RPMI8226 (cell line): ENCODE data around the gene SLC25A47.
A peak's percentile ranks its signal among the peaks of the same experiment; 100 is the strongest.
"Not testable (repeated sequence)": the region's sequence is repeated elsewhere in the genome, so short reads cannot be mapped to it uniquely, and the experiment has no call there.

Experiments used
- DNase-seq: peaks from one replicate; pipeline ENCODE4 v3.0.0-alpha.2; 2015

The SLC25A47 gene

DNA sequence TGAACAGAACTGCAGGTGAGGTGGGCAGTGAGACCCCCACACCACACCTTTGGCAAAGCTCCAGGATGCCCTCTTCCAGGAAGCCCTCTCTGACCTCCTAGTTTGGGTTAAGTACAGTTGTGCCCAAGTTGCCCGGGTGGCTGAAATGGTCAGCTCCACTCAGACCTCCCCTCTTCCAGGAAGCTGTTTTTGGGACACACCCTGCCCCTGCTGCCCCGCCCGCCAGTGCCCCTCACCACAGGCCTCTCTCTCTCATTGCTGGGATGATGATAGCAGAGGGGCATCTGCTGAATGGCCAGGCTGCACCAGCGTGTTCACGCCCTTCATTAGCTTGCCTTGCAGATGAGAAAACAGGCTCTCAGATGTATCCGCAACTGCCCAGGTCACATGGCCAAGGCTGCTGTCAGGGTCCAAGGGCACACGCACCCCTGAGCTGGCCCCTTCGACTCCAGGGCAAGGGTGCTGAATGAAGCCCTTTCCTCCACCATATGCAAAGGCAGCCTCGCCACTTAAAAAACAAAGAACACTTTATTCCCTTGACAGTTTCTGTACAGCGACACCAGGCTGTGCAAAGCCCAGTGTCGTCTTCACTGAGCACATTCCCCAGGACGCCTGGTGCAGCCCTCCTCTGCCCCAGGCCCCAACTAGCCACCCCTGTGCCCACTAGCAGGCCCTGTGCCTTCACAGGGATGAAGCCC lies 32.4 kb upstream of the SLC25A47 start:
- no peak for DNase-seq

DNA sequence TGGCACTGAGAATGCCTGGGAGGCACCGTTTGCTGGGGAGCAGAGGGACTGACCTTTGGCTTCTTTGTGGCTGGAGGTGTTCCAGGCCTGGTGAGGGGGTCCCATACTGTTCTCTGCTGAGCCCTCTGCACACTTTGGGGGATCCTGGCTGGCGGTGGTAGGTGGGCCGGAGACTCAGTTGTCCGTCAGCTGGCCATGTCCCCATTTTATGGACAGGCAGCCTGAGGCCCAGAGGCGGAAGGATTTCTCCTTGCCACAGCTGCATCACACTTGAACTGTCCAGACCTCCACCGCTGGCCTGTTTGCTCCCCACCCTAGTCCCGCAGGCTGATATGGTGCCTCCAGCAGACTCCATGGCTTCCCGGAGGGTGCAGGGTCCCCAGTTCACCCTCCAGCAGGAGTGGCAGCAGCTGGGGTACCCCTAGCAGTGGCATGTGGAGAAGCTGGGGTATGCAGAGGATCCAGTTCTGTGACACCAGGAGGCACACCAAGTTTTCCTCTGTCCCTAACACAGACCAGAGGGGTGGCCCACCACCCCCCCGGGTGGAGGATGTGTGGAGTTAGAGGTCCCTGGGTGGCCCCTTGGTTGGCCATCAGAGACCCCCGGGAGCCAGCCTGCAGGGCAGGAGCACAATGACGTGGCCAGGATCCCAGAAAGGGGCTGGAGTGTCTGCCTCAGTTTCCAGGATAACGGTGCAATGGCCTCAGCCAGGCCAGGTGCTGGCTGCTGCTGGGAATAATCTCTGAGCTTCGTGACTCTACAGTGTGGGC lies 31.6 kb upstream of the SLC25A47 start:
- no peak for DNase-seq

DNA sequence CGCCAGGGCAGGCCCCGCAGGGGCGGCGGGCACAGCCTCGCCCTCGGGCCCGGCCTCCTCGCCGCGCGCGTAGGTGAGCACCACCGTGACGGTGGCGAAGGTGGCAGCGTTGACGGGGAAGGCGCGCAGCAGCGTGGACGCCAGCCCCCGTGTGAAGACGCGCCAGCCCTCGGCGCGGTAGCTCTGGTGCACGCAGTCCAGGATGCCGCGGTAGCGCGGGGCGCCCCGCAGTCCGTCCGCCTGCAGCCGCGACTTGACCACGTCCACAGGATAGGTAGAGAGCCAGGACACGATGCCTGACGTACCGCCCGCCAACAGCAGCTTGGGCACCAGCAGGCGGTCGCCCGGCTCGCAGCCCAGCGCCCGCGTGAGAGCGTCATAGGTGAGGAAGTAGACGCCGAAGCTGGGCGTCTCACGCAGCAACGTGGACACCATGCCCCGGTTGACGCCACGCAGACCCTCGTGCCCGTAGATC lies 30.8 kb upstream of the SLC25A47 start:
- DNase-seq: no peak

DNA sequence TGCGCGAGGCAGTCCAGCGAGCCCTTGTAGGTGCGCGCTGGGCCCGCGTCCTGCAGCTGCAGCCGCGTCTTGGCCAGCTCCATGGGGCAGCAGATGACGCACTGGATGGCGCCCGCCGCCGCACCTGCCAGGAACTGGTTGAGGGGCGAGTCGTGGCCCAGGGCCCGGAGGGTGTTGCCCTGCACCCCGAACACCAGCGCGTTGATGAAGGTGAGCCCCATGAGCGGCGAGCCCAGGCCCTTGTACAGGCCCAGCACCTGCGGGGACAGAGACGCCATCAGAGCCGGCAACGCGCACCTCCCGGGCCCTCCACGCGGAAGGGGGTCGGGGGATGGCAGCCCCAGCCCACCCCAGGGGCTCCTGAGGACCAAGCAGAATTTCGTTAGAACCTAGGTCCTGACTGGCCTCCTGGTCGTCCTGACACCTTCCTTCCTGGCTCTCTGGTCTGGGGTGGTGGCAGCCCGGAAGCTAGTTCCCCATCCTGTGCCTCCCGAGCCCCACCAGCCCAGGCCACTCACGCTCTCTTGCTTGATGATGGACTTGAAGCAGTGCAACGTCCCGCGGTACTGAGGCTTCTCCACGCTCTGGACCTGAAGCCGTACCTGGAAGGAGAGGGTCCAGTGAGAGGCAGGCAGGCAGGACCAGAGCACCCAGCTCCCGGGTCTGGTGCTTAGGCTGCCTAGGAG lies 30.2 kb upstream of the SLC25A47 start:
- no peak for DNase-seq

DNA sequence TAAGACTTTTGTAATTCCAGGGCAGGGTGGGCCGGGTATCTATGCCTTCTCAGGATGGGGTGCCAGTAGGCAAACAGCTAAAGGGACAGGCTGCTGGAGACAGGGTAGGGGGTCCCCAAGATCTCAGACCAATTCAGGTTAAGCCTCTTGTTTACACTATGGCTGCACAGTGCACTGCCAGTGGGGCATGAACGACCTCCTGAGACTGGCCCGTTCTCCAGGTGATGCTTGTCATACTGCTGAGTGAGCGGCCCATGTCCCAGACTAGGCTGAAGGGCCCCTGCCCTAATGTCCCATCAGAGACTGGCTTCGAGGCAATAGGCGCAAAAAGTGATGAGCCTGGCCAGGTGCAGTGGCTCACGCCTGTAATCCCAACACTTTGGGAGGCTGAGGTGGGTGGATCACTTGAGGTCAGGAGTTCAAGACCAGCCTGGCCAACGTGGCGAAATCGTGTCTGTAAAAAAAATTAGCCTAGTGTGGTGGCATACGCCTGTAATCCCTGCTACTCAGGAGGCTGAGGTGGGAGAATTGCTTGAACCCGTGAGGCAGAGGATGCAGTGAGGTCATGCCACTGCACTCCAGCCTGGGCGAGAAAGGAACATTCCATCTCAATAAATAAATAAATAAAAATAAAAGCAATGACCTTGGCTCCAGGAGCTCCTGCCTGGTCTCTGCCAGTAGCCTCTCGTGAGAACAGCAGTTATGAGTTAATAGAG lies 29.5 kb upstream of the SLC25A47 start:
- no peak for DNase-seq

DNA sequence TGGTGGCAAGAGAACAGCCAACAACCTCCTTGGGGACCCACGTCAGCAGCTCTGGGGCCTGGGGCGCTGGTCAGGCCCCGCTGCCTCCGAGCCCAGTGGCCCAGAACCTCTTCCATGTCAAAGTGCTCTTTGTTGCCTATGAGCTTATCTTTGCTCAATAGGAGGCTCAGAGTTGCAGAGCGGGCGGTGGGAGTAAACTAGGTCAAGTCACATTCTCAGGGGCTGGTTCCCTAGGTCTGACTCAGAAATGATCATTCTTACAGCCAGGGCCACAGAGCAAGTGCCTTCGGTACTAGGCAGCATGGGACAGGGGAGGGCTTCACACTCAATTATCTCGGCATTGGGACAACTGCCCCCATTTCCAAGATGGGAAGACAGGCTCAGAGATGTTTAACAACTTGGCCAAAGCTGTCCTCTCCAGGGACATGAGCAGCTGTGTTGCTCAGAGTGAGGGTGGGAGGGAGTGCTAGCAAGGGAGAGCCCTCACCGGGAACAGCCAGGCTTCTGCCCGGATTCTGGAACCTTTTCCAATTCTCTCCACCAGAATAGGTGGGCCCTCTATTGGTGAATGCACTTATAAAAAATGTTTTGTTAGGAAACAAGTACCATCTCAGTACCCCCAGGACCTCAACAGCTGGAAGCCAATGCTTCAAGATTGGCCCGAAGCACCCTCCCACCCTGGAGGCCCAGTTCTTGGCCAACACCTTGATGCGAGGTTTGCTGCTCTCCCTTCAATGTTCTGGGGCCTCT lies 28.8 kb upstream of the SLC25A47 start:
- no peak for DNase-seq

DNA sequence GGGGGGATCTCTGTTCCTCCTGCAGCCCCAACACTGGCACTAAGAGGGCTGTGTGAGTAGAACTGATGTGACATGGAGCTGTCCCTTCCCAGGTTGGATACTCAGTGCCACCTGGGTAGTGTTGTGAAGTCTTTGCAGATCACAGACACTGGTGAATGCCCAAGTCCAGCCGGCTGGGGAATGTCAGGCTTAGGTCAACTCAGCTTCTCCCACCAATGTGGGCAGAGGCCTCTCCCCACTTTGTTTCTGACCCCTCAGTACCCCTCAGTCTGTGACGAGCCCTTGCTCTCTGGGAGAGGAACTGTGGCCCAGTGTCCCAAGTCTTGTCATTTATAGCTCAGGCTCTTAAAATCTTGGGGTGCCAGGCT lies 28.2 kb upstream of the SLC25A47 start:
- no peak for DNase-seq

DNA sequence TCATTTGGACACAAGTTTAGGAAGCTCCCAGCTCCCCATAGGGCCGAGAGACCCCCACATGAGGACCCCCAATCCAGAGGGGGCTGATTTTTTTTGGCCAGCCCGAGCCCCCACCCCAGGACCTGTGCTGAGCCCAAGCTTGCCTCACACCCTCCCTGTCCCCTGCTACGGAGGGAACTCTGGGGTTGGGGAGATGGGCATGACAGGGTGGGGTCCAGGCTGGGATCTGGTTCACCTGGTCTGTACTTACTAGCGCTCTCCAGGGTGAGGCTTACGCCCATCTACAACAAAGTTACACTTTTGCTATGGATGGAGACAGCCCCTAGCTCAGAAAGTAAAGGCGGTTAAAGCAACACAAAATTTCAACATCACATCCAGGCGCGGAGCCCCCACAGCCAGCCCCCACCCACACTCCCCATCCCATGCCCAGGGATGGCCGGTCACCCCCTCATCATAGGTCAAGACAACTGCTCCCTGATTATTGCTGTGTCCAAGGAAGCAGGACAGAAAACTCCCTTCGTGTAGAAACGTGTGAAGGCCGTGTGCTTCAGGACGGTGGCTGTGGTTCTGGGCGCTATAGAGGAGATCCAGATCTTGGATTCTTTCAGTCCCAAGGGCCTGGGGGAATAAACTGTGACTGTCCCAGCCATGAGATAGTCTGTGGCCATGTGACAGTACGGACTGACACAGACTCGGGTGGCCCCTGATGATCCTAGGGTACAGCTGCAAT lies 27.6 kb upstream of the SLC25A47 start:
- DNase-seq: no peak

DNA sequence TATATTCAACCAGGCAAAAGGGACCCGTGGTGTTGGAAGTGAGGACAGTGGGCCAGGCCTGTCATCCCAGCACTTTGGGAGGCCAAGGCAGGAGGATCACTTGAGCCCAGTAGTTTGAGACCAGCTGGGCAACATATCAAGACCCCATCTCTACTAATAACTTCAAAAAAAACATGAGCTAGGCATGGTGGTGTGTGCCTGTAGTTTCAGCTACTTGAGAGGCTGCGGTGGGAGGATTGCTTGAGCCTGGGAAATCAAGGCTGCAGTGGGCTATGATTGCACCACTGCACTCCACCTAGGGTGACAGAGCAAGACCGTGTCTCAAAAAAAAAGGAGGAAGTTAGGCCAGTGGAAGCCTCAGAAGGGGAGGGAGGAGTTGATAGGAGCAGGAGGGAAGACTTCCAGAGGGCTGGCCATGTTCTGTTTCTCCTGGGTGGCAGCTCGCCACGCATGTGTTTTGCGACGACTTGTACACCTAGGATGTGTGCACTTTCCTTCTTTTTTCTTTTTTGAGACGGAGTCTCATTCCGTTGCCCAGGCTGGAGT lies 27.0 kb upstream of the SLC25A47 start:
- no peak for DNase-seq

DNA sequence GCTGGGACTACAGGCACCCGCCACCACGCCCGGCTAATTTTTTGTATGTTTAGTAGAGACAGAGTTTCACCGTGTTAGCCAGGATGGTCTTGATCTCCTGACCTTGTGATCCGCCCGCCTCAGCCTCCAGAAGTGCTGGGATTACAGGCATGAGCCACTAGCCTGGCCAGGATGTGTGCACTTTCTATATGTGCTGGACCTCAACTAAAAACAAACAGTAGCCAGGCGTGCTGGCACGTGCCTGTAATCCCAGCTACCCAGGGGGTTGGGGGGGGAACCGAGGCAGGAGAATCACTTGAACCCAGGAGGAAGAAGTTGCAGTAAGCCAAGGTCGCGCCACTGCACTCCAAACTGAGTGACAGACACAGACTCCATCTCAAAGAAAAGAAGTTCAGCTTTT lies 26.4 kb upstream of the SLC25A47 start:
- DNase-seq: not testable (repeated sequence)

DNA sequence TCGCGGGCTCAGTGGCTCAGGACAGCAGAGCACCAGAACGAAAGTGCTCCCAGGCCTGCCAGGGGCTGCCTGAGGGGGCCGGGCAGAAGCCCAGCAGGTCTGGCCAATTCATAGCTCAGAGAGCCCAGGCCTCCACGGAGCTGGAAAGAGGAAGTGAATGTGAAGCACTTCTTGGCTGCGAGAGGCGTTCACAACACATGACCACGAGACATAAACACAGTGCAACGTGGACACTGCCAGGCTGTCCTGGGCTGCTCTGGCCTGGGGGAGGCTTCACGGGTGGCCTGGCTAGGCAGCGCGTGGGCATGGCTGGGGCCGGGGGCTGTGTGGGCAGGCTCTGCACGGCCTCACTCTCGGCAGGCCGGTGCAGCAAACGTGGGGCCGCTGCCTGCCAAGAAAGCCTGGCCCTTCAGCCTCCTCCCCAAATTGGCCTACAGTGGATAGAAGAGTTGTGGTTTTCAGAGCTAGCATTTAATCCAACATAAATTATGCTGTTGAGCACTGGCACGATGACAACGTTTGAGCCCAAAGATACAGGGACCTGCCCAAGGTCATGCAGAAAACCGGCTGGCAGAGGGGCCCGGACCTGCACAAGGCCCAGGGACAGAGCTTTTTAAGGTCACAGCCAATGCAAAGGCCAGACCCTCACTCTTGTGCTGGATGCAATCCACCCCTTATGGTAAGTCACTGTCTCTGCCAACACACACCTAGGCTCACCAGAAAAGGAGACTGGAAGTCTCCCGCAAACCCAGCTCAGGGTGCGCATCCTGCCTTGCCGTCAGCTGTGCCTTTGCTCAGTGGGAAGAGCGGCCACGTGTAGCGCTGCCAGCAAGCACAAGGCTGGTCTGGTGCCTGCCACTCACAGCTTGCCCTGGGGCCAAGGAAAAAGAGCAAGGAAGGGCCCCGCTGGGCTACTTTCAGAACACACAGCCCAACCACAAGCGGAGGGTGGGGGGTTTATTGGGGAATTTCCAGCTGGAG lies 25.5 kb upstream of the SLC25A47 start:
- peak; percentile 82 for DNase-seq

DNA sequence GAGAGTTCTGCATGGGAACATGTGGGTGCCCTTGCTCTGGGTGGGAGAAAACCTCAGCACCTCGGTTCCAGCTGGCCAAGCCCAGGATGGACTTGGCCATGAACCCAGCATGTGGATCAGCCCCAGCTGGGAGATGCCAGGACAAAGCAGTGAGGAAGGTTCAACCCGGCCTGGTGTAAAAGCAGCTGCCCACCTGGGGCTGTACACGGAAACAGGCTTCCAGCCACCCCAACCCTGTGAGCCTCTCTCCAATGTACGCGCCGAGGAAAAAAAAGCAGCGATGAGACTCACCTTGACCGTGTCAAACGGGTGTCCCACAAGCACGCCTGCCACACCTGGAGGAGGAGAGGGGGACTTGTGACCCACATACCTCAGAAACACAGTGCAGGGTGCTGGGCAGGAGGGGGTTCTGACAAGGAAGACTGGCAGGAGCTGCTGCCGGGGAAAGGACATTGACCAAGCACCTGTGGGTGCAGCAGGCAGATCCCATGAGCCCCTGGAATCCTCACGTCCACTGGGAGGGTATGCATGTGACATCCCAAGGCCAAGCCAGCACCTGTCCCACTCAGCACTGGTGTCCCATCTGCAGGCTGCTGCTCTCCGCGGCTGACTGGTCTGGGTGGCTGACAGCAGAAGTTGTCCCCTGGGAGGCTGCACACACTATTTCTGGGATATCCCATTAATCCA lies 24.4 kb upstream of the SLC25A47 start:
- DNase-seq: no peak

DNA sequence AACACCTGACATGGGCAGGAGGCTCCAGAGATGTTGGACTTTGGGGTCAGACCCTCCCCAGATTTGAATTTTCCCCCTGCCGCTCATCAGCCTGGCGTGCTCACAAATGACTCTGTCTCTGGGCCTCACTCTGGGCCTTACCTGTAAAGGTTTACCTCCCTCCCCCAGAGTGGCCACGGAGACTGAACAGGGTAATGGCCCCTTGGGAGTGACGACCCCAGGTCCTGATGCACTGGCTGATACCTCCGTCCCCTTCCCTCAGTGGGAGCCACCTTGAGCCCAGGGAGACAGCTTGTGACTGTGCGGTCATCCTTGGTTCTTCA lies 23.9 kb upstream of the SLC25A47 start:
- no peak for DNase-seq

DNA sequence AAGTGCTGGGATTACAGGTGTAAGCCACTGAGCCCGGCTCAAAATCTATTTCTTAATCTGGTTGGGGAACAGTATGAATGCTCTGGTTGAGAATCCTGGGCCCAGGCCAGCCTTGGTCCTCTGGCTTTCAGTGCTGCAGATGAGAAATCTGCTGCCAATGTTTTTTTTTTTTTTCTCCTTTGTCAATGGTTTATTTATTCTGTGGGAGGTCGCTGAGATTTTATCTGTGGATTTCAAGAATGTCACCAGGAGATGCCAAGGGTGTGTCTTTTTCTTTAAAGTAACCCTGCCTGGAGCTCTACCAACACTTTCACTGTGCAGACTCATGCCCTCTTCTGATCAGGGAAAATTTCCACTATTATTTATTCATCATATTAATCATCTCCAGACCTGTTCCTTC lies 20.5 kb upstream of the SLC25A47 start:
- DNase-seq: no peak

DNA sequence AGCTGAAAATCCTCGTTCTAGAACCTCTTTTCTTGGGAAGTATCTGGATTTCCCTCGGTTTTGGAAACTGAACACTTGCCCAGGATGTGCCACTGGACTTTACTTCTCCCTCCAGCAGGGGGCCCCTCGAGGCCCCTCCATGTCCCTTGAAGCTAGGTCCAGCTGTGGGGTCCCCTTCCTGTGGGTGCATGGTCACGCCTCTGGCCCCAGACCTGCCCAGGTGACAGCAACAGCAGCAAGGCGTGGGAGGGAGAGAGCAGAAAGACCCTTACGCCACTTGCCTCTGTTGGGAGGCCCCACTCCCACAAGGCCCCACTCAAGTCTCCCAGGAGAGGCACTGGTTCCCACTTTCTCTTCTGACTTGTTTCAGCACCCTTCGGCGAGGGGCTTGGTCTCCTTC lies 20.0 kb upstream of the SLC25A47 start:
- peak; percentile 21 for DNase-seq

DNA sequence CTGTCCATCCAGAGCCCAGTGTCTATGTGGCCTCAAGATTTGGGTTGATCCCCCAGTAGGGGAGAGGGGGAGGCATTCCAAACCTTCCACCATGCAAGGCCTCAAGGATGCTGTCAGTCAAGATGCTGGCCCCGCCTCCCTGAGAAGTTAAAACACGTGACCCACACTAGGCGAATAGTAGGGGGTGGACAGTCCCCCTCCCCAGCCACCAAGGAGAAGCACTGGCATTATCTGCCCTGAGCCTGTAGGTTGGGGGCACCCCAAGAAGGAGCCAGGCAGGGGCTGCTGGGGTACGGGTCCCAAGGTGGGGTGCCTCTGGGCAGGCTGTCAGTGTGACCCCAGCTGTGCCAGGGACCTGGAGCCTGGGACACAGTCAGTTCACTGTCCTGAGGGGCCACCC lies 19.2 kb upstream of the SLC25A47 start:
- DNase-seq: no peak

DNA sequence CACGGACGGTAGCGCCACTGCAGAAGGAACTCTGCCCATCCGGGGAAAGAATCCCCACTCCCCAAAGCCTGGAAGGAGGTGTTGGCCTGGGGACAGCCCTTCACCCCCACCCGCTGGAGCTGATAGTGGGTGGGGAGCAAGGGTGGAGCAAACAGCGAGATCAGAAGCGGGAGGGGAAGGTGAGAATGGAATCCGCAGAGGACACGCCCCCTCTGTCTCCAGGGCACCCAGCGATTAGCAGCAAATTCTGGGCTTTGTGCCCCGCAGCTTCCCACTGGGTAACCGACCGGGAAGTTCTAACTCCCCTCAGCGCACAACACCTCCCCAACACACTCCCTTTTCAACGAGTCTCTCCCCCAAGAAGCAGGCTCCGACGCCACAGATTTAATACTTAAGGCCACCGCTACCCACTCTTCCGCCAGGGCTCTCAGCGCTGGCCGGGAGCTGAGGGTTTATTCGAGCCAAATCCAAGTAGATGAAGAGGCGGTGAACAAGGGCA lies 18.3 kb upstream of the SLC25A47 start:
- DNase-seq: no peak

DNA sequence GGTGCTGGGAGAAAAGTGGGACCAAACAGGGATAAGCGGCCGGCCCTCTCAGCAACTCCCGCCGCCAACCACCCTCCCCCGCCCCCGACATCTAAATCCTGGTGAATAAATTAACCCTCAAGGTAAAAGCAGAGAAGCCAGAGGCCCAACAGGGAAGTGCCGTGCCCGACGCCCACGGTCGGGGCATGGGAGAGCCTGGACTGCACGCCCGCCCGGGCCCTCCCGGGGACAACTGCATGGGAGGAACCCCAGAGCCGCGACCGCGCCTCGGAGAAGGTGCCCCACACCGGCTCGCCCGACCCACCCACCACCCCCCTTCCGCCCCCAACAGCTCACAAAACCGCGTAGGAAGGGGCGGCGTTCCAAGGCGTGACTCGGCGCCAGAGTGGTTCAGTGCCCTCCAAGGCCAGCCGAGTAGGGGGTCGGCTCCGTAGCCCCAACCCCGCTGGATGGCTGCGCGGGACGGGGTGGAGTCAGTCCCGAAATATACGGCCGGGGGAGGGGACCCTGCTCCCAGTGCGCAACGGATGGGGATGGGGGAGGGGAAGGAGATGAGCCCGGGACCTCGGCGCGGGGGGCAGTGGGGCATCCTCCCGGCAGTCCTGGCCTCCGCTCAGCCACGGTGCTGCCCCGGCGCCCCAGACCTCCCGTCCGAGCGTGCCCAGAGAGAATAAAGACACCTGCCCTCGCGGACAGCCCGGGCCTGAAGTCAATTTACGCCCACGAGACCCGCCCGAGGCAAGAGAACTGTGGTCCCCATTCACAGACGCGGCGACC lies 17.6 kb upstream of the SLC25A47 start:
- no peak for DNase-seq
